HepG2 (cell line): ENCODE results near the gene ZDHHC18. TPM values are rescaled to one million over a fixed set of nuclear protein-coding genes. Genes with fewer than 3 reads are reported as not detected.

Experiments used
- BORCS8-MEF2B ChIP-seq: sonication (generic); formaldehyde crosslinking; IDR thresholded peaks from 2 replicates; pipeline ENCODE4 v1.8.0; 2022; ENCODE audit warnings: mild to moderate bottlenecking, missing genetic modification reagents
- HES4 ChIP-seq: sonication (generic); formaldehyde crosslinking; IDR thresholded peaks from 2 replicates; pipeline ENCODE4 v1.9.0; 2021; ENCODE audit warnings: mild to moderate bottlenecking, missing genetic modification reagents, borderline replicate concordance
- HNF1A ChIP-seq, 2 experiments: sonication (generic) in 1 of 2; formaldehyde crosslinking in 1 of 2; IDR thresholded peaks; 2 replicates each; pipeline versions ENCODE4 v1.4.0 to v1.6.1; 2016 to 2020; ENCODE audit warnings: borderline replicate concordance in 1 of 2, low read depth in 1 of 2, mild to moderate bottlenecking in 1 of 2, missing genetic modification reagents in 1 of 2
- JUND ChIP-seq: sonication (generic); formaldehyde crosslinking; IDR thresholded peaks from 2 replicates; pipeline ENCODE4 v1.8.0; 2022; ENCODE audit warnings: mild to moderate bottlenecking, missing genetic modification reagents
- MEF2D ChIP-seq: sonication (generic); formaldehyde crosslinking; IDR thresholded peaks from 2 replicates; pipeline ENCODE4 v1.5.1; 2020; ENCODE audit warnings: mild to moderate bottlenecking, missing genetic modification reagents
- NR2C2 ChIP-seq: sonication (generic); formaldehyde crosslinking; IDR thresholded peaks from 2 replicates; pipeline ENCODE4 v1.4.0; 2020; ENCODE audit warnings: missing genetic modification reagents, mild to moderate bottlenecking, moderate library complexity, borderline replicate concordance
- PITX1 ChIP-seq: sonication (generic); formaldehyde crosslinking; IDR thresholded peaks from 2 replicates; pipeline ENCODE4 v1.5.1; 2020; ENCODE audit warnings: mild to moderate bottlenecking, missing genetic modification reagents
- SKI ChIP-seq: fragments of 450-650 bp; IDR thresholded peaks from one replicate; pipeline ENCODE4 v1.6.1; 2018; ENCODE audit warnings: mild to moderate bottlenecking; ENCODE audit not compliant: partially characterized antibody
- SP140L ChIP-seq: sonication (generic); formaldehyde crosslinking; IDR thresholded peaks from 2 replicates; pipeline ENCODE4 v1.4.0; 2020; ENCODE audit warnings: missing genetic modification reagents, borderline replicate concordance
- ZNF124 ChIP-seq: sonication (generic); formaldehyde crosslinking; IDR thresholded peaks from 2 replicates; pipeline ENCODE4 v1.4.0; 2020; ENCODE audit warnings: missing genetic modification reagents
- ZNF136 ChIP-seq: sonication (generic); formaldehyde crosslinking; IDR thresholded peaks from 2 replicates; pipeline ENCODE4 v1.8.1; 2022; ENCODE audit warnings: low read depth, mild to moderate bottlenecking, moderate library complexity, missing genetic modification reagents
- ZNF335 ChIP-seq: sonication (generic); formaldehyde crosslinking; IDR thresholded peaks from 2 replicates; pipeline ENCODE4 v1.4.0; 2020; ENCODE audit warnings: missing genetic modification reagents
- ZNF33B ChIP-seq: sonication (generic); formaldehyde crosslinking; IDR thresholded peaks from 2 replicates; pipeline ENCODE4 v1.5.1; 2020; ENCODE audit warnings: mild to moderate bottlenecking, missing genetic modification reagents
- ZNF576 ChIP-seq: sonication (generic); formaldehyde crosslinking; IDR thresholded peaks from 2 replicates; pipeline ENCODE4 v1.4.0; 2020; ENCODE audit warnings: mild to moderate bottlenecking, missing genetic modification reagents
- ZNF687 ChIP-seq: sonication (generic); formaldehyde crosslinking; IDR thresholded peaks from 2 replicates; pipeline ENCODE4 v1.5.1; 2020; ENCODE audit warnings: mild to moderate bottlenecking, missing genetic modification reagents, moderate library complexity
- ZNF749 ChIP-seq: sonication (generic); formaldehyde crosslinking; IDR thresholded peaks from 2 replicates; pipeline ENCODE4 v1.8.0; 2022; ENCODE audit warnings: mild to moderate bottlenecking, missing genetic modification reagents, moderate library complexity, borderline replicate concordance
- ZNF761 ChIP-seq: sonication (generic); formaldehyde crosslinking; conservative IDR thresholded peaks from 2 replicates; pipeline ENCODE4 v1.4.0; 2020; ENCODE audit warnings: mild to moderate bottlenecking, missing genetic modification reagents
- ZNF780A ChIP-seq: sonication (generic); formaldehyde crosslinking; IDR thresholded peaks from 2 replicates; pipeline ENCODE4 v1.8.0; 2022; ENCODE audit warnings: mild to moderate bottlenecking, missing genetic modification reagents, moderate library complexity
- ZSCAN21 ChIP-seq: sonication (generic); formaldehyde crosslinking; IDR thresholded peaks from 2 replicates; pipeline ENCODE4 v1.8.0; 2022; ENCODE audit warnings: mild to moderate bottlenecking, missing genetic modification reagents, moderate library complexity, borderline replicate concordance
- polyA plus RNA-seq, 8 experiments: library from polyadenylated mRNA; depleted of rRNA in 3 of 8; stranded (reverse) in 7 of 8; unstranded in 1 of 8; fragments of >200 nt; fragmentation: Illumina TruSeq in 4 of 8; extraction: Trizol in 4 of 8; gene quantifications; 2 replicates each; pipeline versions ENCODE4 v1.2.1 to v1.2.3, GENCODE V29; 2011 to 2016; ENCODE audit warnings: low read depth in 4 of 8, missing spikeins in 1 of 8, mixed read lengths in 1 of 8; ENCODE audit not compliant: insufficient read depth in 1 of 8
- total RNA-seq, 5 experiments: library from RNA; depleted of rRNA; stranded (reverse); fragments of >200 nt; fragmentation: Illumina TruSeq; extraction: Trizol; gene quantifications; 2 replicates each; pipeline ENCODE4 v1.2.3, GENCODE V29; 2016; ENCODE audit warnings: low read depth in 1 of 5

ZDHHC18 gene
- total and polyA plus RNA-seq, 2 of the 13 experiments (the other 11 are each of a cell fraction or from before 2014, with no cell fraction given) = 13.2 to 35.3 TPM

GRCh38 chr1:26784023-26784871, 42.2 kb upstream of the ZDHHC18 start (continued):
- TF ChIP-seq HNF1A (IDR thresholded peaks at IDR 0.05; ENCODE audit: low read depth) (peak; percentile 20; the same call in 1 of the 2 replicates), HNF1A (CRISPR knock-in tag; IDR thresholded peaks at IDR 0.05; ENCODE audit: borderline replicate concordance) (no peak; the same call in 1 of the 2 replicates), ZNF136 (CRISPR knock-in tag) (0 out of 2 replicates have a peak, but pooled peaks have one; percentile 43), ZNF33B (CRISPR knock-in tag) (no peak), ZSCAN21 (0 out of 2 replicates have a peak, but pooled peaks have one; percentile 64), MEF2D (peak; percentile 90), ZNF124 (CRISPR knock-in tag) (peak; percentile 48; the same call in 1 of the 2 replicates), PITX1 (CRISPR knock-in tag) (peak; percentile 94), SP140L (CRISPR knock-in tag) (no peak), ZNF335 (CRISPR knock-in tag) (no peak), ZNF780A (CRISPR knock-in tag) (no peak), JUND (CRISPR knock-in tag) (0 out of 2 replicates have a peak, but pooled peaks have one; percentile 21), BORCS8-MEF2B (CRISPR knock-in tag) (no peak; the same call in 1 of the 2 replicates), ZNF687 (CRISPR knock-in tag) (no peak; the same call in 1 of the 2 replicates), HES4 (CRISPR knock-in tag) (no peak), ZNF576 (CRISPR knock-in tag) (no peak), ZNF761 (0 out of 2 replicates have a peak, but pooled peaks have one; percentile 36), SKI (peak; percentile 88), ZNF749 (CRISPR knock-in tag) (peak; percentile 50; the same call in 1 of the 2 replicates), NR2C2 (CRISPR knock-in tag) (peak; percentile 95)
